OCI-LY1 (cell line): Measurements from ENCODE around the gene BMP6.

Experiments used
- H2AFZ ChIP-seq: fragments of 200-600 bp; sonication (generic), shearing (Covaris generic); 2 replicates; pipeline ENCODE4 v1.6.0; 2014; ENCODE audit warnings: antibody characterized with exemption, mild to moderate bottlenecking, low read length
- H3F3A ChIP-seq: fragments of 200-600 bp; sonication (generic), shearing (Covaris generic); 2 replicates; pipeline ENCODE4 v1.6.0; 2014; ENCODE audit warnings: mild to moderate bottlenecking, antibody characterized with exemption, low read length, moderate library complexity; ENCODE audit not compliant: insufficient read depth
- H3K27ac ChIP-seq: fragments of 200-600 bp; sonication (generic); 2 replicates; pipeline ENCODE4 v1.5.1; 2014; ENCODE audit warnings: low read length, mixed run types, mild to moderate bottlenecking, low read depth; ENCODE audit not compliant: poor library complexity, severe bottlenecking
- H3K27me3 ChIP-seq: fragments of 200-600 bp; sonication (generic); 2 replicates; pipeline ENCODE4 v1.6.0; 2014; ENCODE audit warnings: antibody characterized with exemption, mild to moderate bottlenecking, low read length, moderate library complexity; ENCODE audit not compliant: insufficient read depth
- H3K36me3 ChIP-seq: fragments of 200-600 bp; sonication (generic); 2 replicates; pipeline ENCODE4 v1.6.1; 2014; ENCODE audit warnings: mild to moderate bottlenecking, antibody characterized with exemption, low read length, moderate library complexity, mixed read lengths; ENCODE audit not compliant: insufficient read depth
- H3K4me1 ChIP-seq: fragments of 200-600 bp; sonication (generic); 2 replicates; pipeline ENCODE4 v1.5.1; 2014; ENCODE audit warnings: mild to moderate bottlenecking, low read length, moderate library complexity; ENCODE audit not compliant: insufficient read depth, severe bottlenecking
- H3K4me2 ChIP-seq: fragments of 200-600 bp; sonication (generic), shearing (Covaris generic); 2 replicates; pipeline ENCODE4 v1.6.1; 2014; ENCODE audit warnings: low read length
- H3K4me3 ChIP-seq: fragments of 200-600 bp; sonication (generic); 2 replicates; pipeline ENCODE4 v1.5.1; 2014; ENCODE audit warnings: low read length, low read depth, mild to moderate bottlenecking, mixed read lengths; ENCODE audit not compliant: poor library complexity, severe bottlenecking
- H3K79me2 ChIP-seq: fragments of 200-600 bp; shearing (Covaris generic); 2 replicates; pipeline ENCODE4 v1.6.1; 2016; ENCODE audit warnings: mixed run types, low read length, mixed read lengths; ENCODE audit not compliant: insufficient read depth
- H3K9ac ChIP-seq: fragments of 200-600 bp; sonication (generic), shearing (Covaris generic); 2 replicates; pipeline ENCODE4 v1.6.1; 2014; ENCODE audit warnings: mild to moderate bottlenecking, low read length, mixed read lengths
- H3K9me2 ChIP-seq: fragments of 200-600 bp; sonication (generic), shearing (Covaris generic); 2 replicates; pipeline ENCODE4 v1.6.1; 2014; ENCODE audit warnings: low read depth, mild to moderate bottlenecking, low read length, mixed read lengths
- H3K9me3 ChIP-seq: fragments of 200-600 bp; shearing (Covaris generic); 2 replicates; pipeline ENCODE4 v1.6.1; 2014; ENCODE audit warnings: low read length, mixed read lengths
- H4K20me1 ChIP-seq: fragments of 200-600 bp; sonication (generic), shearing (Covaris generic); 2 replicates; pipeline ENCODE4 v1.6.0; 2016; ENCODE audit warnings: mild to moderate bottlenecking, low read length; ENCODE audit not compliant: insufficient read depth
- CTCF ChIP-seq: fragments of 200-600 bp; sonication (generic), shearing (Covaris generic); IDR thresholded peaks from 2 replicates; pipeline ENCODE4 v1.5.1; 2017; ENCODE audit warnings: mild to moderate bottlenecking, antibody characterized with exemption, low read length, moderate library complexity, mixed read lengths
- EZH2 ChIP-seq: fragments of 200-600 bp; sonication (generic), shearing (Covaris generic); IDR thresholded peaks from 2 replicates; pipeline ENCODE4 v1.8.0; 2017; ENCODE audit warnings: borderline replicate concordance, mixed run types, mild to moderate bottlenecking, antibody characterized with exemption, low read length, moderate library complexity, mixed read lengths

The BMP6 gene

DNA sequence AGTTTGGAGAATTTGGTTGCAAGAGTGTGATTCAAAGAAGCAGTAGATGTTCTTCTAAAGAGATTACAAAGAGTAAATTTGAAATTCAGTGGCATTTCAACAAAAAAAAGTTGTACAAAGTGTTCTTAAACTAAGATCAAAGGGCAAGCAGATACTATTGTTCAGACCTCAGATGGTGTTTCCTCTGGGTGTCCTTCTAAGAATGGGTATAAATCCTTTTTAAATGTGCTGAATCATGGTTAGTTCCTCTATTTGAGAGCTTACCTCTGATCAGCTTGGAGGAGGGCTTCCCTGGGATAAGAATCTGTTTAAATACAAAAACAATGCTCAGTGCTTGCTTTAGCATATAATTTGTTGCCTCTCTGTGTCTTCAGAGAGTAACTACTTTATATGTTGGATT, 6.3 kb downstream of the BMP6 start:
- no peaks in the 10 kb centered on the region for H3K36me3 ChIP-seq
- H3K79me2 ChIP-seq, result no peaks in the 10 kb centered on the region
- H4K20me1 ChIP-seq, result no peaks in the 10 kb centered on the region
- no peaks in the 10 kb centered on the region for H3K9me3 ChIP-seq
- H3K4me3 ChIP-seq, result no peak overlapping the region
- no peak overlapping the region for H2AFZ ChIP-seq
- H3K4me1 ChIP-seq, result peaks cover 12% of the 10 kb centered on the region
- no peak overlapping the region for H3K9ac ChIP-seq
- H3K4me2 ChIP-seq, result no peak overlapping the region
- H3K27me3 ChIP-seq, result peaks cover 14% of the 10 kb centered on the region
- H3K9me2 ChIP-seq, result no peaks in the 10 kb centered on the region
- no peak overlapping the region for H3K27ac ChIP-seq
- H3F3A ChIP-seq, result no peaks in the 10 kb centered on the region
- TF ChIP-seq EZH2 (no peak), CTCF (no peak)

- no peak overlapping the region for H3K27ac ChIP-seq
- no peaks in the 10 kb centered on the region for H3K27me3 ChIP-seq
- H3K4me1 ChIP-seq, result no peaks in the 10 kb centered on the region
- H3K9me3 ChIP-seq, result no peaks in the 10 kb centered on the region
- H3K9me2 ChIP-seq, result no peaks in the 10 kb centered on the region
- no peaks in the 10 kb centered on the region for H3F3A ChIP-seq
- no peak overlapping the region for H3K4me2 ChIP-seq
- no peaks in the 10 kb centered on the region for H3K79me2 ChIP-seq
- no peak overlapping the region for H3K4me3 ChIP-seq
- no peak overlapping the region for H2AFZ ChIP-seq
- TF ChIP-seq CTCF (no peak), EZH2 (no peak)
- H4K20me1 ChIP-seq, result no peaks in the 10 kb centered on the region
- no peak overlapping the region for H3K9ac ChIP-seq
- H3K36me3 ChIP-seq, result no peaks in the 10 kb centered on the region
These were observed 8.9 kb downstream of the BMP6 start for GRCh38 chr6:7734707-7735383.

DNA sequence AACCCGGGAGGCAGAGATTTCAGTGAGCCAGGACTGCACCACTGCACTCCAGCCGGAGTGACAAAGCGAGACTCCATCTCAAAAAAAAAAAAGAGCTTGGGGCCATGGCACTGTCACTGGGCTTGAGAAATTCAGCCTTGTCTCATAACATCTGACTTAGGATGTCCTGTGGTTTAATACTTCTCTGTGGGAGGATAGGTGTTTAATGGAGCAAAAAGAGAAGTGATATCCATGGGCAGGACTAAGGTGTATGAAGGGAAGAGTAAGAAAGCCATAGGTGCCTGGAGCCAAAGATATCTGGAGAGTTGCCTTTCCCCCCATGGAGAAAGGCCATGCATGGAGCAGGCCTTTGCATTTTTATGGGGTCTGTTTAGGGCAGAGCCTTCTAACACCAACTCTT, 11.2 kb downstream of the BMP6 start:
- no peaks in the 10 kb centered on the region for H3K4me1 ChIP-seq
- no peaks in the 10 kb centered on the region for H3K36me3 ChIP-seq
- H3K9me3 ChIP-seq, result no peaks in the 10 kb centered on the region
- H3K4me3 ChIP-seq, result no peak overlapping the region
- no peaks in the 10 kb centered on the region for H3K27me3 ChIP-seq
- no peak overlapping the region for H3K4me2 ChIP-seq
- no peak overlapping the region for H3K9ac ChIP-seq
- H3K9me2 ChIP-seq, result no peaks in the 10 kb centered on the region
- no peak overlapping the region for H2AFZ ChIP-seq
- H4K20me1 ChIP-seq, result no peaks in the 10 kb centered on the region
- H3F3A ChIP-seq, result no peaks in the 10 kb centered on the region
- no peak overlapping the region for H3K27ac ChIP-seq
- TF ChIP-seq CTCF, result no peak
- TF ChIP-seq EZH2, result no peak
- H3K79me2 ChIP-seq, result no peaks in the 10 kb centered on the region
